GM18873 (cell line): ENCODE data around the gene TRIM60.
"Not testable (repeated sequence)": the region's sequence is repeated elsewhere in the genome, so short reads cannot be mapped to it uniquely, and the experiment has no call there.

ENCODE experiments used
- ATAC-seq: cut with Tn5 transposase; IDR thresholded peaks from one replicate; pipeline ENCODE4 v1.9.1; 2021; ENCODE audit warnings: mild to moderate bottlenecking, moderate library complexity, moderate number of reproducible peaks; ENCODE audit not compliant: unreplicated experiment, low FRiP score

Gene TRIM60

GRCh38 chr4:165052627-165053026, 20.8 kb downstream of the TRIM60 start:
- no peak for ATAC-seq

DNA sequence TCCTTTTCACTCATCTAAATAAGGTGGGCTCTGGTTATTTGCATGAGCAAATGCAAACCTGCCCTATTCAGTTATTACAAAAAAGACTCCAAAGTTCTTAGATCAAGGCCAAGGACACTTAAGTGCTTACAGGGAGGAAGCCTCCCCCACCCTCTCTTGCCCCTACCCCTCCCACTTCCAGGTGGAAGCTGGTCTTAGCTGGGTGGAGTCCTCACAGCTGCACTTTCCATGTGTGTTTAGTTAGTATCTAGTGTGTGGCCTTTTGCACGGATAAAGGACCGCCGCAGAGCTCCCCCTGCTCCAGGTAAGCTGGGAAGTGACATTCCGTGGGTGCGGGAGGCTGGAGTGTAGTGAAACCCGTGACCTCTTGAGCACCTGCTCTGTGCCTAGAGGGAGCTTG, 21.8 kb downstream of the TRIM60 start, which contains the start of gene TRIM75:
Gene TRIM75, plus strand, starts transcription at position 222 of the 400 bp plus-strand sequence. CDS start 5,282 bp downstream, outside the sequence.
- ATAC-seq = no peak

GRCh38 chr4:165055601-165056000, 23.8 kb downstream of the TRIM60 start:
- no peak for ATAC-seq

GRCh38 chr4:165058666-165059065, 26.9 kb downstream of the TRIM60 start:
- ATAC-seq = no peak

DNA sequence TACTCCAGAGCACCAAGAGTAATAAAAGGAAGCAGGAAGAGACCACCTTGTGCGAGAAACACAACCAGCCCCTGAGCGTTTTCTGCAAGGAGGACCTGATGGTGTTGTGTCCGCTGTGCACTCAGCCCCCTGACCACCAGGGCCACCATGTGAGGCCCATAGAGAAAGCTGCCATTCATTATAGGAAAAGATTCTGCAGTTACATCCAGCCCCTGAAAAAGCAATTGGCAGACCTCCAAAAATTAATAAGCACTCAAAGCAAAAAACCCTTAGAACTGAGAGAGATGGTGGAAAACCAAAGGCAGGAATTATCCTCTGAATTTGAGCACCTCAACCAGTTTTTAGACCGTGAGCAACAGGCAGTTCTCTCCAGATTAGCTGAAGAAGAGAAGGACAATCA, 27.6 kb downstream of the TRIM60 start:
- ATAC-seq = no peak

DNA sequence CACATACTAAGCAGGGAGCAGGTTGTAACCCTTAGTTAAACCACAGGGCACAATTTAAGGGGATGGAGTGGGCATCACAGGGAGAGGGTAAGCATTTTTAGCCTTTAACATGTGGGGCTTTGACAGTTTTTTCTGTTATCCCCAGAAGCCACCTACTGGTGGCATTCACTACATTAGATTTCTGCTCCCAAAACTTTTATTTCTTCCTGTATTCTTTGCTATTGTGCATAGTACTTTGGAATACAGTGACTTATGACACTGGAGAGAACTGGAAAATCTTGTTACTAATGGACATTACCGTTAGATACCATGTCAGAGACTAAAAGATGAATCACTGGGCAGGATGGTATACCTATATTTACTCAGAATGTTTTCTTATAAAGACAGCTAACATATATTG, 29.1 kb downstream of the TRIM60 start:
- ATAC-seq = no peak

GRCh38 chr4:165070560-165070959, 38.8 kb downstream of the TRIM60 start:
- ATAC-seq = no peak

DNA sequence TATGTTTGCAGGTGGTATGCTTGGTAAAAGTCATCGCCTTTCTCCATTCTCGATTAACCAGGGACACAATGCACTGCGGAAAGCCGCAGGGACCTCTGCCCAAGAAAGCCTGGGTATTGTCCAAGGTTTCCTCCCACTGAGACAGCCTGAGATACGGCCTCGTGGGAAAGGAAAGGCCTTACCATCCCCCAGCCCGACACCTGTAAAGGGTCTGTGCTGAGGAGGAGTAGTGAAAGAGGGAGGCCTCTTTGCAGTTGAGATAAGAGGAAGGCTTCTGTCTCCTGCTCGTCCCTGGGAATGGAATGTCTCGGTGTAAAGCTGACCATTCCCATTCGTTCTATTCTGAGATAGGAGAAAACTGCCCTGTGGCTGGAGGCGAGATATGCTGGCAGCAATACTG, 41.5 kb downstream of the TRIM60 start:
- ATAC-seq = not testable (repeated sequence)

DNA sequence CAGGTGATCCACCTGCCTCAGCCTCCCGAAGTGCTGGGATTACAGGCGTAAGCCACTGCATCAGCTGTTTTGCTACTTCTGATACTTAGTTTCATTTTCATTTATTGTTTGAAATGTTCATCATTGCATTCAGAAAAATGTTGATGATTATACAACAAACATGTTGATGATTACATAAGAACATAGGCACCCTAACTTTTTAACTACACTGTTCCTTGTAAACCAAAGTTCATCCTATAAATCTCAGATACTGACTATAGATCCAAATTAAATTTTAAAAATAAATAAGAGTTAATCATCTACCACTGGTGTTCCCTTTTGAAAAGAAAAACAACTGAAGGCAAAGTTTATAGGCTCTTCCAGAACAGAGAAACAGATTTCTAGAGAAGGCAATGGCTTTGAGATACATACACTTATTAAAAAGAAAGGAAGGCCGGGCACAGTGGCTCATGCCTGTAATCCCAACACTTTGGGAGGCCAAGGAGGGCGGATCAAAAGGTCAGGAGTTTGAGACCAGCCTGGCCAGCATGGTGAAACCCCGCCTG, 45.3 kb downstream of the TRIM60 start:
- ATAC-seq = no peak

GRCh38 chr4:165079476-165079875, 47.7 kb downstream of the TRIM60 start:
- no peak for ATAC-seq

DNA sequence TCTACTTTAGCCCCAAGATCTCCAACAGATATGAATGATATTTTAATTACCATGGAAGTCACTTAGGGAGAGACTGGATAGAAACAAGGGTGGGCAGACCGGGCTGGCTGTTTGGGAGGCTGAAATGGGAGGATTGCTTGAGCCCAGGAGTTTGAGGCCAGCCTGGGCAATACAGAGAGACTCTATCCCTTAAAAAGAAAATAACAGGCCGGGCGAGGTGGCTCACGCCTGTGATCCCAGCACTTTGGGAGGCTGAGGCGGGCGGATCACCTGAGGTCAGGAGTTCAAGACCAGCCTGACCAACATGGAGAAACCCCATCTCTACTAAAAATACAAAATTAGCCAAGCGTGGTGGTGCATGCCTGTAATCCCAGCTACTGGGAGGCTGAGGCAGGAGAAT, 53.0 kb downstream of the TRIM60 start:
- ATAC-seq = not testable (repeated sequence)

- ATAC-seq = no peak
These were observed 54.1 kb downstream of the TRIM60 start for GRCh38 chr4:165085946-165086345.

GRCh38 chr4:165088366-165088765, 56.6 kb downstream of the TRIM60 start:
- ATAC-seq = no peak
